ENCODE data around the gene SUGP1.

DNA sequence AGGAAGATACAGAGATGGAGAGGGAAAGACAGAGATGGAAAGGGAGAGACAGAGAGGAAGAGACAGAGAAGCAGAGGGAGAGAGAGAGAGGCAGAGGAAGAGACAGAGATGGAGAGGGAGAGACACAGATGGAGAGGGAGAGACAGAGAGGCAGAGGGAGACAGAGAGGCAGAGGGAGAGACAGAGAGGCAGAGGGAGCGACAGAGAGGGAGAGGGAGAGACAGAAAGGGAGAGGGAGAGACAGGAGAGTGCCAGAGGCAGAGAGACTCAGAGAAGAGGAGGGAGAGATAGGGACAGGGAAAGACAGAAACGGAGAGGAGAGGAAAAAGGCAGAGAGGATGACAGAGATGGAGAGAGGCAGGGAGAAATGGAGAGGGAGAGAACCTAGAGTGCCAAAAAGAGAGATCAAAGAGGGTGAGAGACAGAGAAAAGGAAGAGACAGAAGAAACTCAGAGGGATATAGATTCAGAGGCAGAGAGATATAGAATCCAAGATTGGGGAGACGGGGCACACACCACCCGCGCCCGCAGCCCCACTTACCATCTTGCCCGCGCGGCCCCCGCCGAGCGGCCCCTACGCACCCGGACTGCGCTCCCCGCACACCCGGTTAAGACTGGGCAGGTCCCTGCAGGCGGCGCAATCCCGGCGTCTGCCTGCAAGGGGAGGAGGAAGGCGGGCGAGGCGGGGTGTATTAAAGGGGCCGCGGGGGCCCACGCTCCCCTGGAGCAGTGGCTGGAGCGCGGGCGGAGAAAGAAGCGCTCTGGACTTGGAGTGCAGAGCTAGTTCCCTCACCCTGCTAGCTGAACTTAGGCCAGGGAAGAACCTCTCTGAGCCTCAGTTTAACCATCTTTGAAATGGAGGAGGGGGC lies 57.9 kb downstream of the SUGP1 start:
- TF ChIP-seq, protein P1, sequence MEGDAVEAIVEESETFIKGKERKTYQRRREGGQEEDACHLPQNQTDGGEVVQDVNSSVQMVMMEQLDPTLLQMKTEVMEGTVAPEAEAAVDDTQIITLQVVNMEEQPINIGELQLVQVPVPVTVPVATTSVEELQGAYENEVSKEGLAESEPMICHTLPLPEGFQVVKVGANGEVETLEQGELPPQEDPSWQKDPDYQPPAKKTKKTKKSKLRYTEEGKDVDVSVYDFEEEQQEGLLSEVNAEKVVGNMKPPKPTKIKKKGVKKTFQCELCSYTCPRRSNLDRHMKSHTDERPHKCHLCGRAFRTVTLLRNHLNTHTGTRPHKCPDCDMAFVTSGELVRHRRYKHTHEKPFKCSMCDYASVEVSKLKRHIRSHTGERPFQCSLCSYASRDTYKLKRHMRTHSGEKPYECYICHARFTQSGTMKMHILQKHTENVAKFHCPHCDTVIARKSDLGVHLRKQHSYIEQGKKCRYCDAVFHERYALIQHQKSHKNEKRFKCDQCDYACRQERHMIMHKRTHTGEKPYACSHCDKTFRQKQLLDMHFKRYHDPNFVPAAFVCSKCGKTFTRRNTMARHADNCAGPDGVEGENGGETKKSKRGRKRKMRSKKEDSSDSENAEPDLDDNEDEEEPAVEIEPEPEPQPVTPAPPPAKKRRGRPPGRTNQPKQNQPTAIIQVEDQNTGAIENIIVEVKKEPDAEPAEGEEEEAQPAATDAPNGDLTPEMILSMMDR (IDR thresholded peaks at IDR 0.05) = no peak
- no peak for TF ChIP-seq POLR2A (IDR thresholded peaks at IDR 0.05)

Measured in body of pancreas (tissue), 4 donors.